GDM1 (cell line): Measurements from ENCODE around the gene RAB3D.
"Not testable (repeated sequence)": the region's sequence is repeated elsewhere in the genome, so short reads cannot be mapped to it uniquely, and the experiment has no call there.

Source experiments
- DNase-seq: peaks from one replicate; lab custom pipeline; 2025; lab: John Stamatoyannopoulos, UW

RAB3D gene

DNA sequence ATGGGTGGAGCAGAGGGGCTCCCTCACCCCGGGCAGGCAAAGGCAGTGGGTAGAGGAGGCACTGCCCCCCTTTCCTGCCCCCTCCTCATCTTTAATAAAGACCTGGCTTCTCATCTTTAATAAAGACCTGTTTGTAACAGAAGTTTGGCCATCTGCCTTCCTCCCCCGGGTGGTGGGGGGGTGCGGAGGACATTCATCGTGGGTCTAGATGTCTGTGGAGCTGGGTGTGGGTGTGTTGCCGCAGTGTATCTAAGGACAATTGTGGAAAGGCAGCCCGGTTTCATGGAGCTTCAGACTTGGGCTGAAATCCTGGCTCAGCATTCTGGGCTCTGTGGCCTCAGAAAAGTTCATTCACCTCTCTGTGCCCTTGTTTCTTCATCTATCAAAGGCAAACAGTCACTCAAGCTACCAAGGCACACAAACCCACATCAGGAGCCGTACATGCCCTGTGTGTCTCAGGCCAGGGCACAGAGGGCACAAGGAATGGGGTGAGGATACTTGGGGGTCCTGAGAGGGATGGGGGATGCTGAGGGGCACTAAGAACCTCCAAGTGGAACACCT lies 26.2 kb upstream of the RAB3D start:
- DNase-seq = no peak

DNA sequence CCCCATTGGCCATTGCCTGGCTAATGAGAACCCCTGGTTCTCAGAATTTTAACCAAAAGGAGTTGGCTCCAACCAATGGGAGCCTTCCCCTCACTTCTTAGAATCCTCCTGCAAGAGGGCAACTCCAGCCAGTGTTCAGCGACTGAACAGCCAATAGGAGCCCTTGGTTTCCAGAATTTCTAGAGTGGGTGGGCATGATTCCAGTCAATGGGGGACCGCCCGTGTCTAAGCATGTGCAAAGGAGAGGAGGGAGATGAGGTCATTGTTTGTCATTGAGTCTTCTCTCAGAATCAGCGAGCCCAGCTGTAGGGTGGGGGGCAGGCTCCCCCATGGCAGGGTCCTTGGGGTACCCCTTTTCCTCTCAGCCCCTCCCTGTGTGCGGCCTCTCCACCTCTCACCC lies 25.5 kb upstream of the RAB3D start:
- DNase-seq = no peak

DNA sequence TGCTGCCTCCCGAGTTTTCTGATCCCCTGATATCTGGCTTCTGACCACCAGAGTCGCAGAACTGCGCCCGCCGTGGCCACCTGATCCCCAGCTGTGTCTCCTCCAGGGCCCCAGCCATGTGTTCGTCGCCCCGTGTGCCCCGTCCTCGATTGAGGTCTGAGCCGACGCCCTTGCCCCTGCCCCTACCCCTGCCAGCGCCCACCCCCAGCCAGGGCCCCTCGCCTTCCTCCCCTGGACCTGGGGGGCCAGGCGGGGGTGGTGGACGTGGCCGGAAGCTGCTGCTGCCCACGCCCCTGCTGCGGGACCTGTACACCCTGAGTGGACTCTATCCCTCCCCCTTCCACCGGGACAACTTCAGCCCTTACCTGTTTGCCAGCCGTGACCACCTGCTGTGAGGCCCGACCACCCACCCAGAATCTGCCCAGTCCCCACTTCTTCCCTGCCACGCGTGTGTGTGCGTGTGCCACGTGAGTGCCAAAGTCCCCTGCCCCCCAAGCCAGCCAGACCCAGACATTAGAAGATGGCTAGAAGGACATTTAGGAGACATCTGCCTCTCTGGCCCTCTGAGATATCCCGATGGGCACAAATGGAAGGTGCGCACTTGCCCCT lies 24.9 kb upstream of the RAB3D start:
- DNase-seq = no peak

DNA sequence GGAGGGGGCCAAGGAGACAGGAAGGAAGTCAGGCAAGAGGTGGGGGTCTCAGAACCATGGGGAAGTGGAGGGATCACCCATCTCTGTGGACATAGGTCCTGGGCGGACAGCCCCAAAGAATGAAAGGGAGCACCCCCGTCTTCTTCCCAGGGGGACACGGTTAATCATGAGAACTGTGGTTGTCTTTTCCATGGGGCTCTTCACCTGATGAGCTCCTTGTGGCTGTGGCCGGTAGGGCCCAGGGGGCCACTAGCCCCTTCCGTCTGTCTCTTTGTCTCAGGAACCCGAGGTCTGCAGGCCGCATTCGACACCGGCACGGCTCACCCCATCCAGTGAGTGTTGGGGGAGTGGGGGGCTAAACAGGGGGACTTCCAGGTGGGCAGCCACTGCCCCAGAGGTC lies 24.4 kb upstream of the RAB3D start:
- no peak for DNase-seq

DNA sequence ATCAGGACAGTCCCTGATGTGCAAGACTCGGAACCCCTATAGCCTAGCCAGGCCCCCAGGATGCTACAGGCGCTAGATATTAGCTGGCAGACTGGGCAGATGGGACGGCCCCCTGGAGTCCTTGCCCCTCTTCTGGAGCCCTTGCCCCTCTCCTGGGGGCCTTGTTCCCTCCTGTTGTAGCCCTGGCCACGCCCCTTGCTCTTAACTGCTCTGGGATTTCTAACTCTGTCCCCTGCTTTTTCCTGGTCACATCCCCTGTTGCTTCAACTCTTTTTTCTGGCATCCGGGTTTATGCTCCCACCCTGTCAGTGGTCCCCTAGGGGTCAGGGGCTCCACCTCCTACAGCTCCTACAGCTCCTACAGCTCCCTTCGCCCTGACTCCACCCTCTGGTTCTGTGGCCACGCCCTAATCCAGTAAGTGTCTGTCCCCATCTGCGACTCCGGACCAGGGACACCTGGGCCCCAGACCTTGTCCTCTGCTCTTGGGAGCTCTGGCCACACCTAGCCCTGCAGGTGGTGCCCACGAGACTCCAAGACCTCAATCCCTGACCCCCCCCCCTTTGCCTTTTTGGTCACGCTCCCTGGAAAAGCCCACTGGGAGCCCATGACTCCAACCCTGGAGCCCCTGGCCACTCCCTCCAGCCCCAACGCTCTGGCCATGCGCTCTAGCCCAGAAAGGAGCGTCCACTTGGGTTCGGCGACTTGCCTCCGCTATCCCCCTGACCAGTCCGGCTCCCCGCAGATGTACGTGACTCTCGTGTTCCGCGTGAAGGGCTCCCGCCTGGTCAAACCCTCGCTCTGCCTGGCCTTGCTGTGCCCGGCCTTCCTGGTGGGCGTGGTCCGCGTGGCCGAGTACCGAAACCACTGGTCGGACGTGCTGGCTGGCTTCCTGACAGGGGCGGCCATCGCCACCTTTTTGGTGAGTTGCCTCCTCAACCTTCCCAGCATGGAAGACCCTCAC lies 22.6 kb upstream of the RAB3D start:
- no peak for DNase-seq

DNA sequence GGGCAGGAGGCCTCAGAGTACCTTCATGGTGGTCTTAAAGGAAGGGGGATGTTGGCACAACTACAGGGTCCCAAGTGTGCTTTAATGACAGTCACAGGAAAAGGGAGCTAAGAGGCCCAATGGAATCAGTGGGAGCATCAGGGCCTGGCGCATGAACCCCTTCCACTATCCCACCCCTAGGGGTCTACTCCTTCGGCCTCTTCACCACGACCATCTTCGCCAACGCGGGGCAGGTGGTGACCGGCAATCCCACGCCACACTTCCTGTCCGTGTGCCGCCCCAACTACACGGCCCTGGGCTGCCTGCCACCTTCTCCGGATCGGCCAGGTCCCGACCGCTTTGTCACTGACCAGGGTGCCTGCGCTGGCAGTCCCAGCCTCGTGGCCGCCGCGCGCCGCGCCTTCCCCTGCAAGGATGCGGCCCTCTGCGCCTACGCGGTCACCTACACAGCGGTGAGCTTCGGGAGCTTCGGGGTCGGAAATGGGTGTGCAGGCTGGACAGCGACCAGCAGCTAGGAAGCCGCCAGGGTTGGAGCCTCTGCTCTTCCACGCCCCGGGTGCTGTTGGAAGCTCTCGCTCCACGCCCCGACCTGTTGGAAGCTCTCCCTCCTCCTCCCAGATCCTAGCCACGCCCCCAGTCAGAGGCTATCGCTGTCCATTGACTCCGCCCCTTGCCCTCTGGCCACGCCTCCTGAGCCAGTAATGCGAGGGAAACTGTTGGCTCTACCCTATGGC lies 21.7 kb upstream of the RAB3D start:
- DNase-seq = no peak

DNA sequence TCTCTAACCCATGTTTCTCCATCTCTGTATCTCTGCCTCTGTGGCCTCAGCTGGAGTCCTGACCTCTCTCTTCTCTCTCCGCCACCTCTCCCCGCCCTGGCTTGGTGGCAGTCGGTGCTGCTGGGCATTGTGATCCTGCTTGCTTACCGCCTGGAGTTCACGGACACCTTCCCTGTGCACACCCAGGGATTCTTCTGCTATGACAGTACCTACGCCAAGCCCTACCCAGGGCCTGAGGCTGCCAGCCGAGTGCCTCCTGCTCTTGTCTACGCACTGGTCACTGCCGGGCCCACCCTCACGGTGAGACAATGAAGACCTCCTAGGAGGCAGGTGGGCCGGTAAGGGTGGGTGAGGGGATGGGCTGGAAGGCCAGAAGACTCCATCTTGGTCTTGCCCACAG lies 20.0 kb upstream of the RAB3D start:
- no peak for DNase-seq

DNA sequence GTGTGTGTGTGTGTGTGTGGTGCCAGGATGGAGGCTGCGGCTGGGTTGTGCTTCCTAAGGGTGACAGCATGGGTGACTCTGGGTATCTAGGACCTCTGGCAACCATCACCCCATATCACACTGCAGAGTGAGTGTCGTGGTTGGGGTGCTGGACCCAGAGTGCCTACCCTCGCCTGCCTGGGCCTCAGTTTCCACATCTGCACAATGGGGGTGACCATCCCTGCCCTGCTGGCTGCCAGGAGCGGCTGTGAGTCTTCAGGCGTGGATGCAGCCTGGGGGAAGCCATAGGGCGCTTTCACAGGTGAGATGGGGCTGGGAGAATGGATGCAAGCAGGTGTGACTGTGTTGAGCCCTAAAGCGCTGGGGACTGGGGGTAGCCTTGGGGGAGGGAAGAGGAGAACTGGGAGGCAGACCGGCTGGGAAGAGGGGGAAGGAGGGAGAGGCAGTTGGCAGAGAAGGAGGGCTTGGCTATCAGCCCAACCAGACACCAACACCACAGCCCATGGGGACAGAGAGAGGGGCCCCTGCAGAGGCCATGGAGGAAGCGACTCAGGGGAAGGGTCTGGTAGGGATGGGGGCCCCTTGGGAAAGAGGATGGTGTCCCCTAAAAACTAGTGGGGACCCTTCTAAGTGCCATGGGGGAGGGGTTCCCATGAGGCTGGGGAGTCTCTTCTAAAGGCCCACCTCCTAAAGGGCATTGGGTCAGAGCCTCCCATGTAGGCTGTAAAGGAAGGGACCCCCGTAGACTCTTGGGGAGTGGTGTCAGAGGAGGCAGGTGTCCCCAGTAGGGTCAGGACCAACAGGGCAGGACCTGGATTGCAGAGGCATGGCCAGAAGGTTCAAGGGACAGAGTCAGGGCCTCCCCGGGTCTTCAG lies 17.5 kb upstream of the RAB3D start:
- no peak for DNase-seq

DNA sequence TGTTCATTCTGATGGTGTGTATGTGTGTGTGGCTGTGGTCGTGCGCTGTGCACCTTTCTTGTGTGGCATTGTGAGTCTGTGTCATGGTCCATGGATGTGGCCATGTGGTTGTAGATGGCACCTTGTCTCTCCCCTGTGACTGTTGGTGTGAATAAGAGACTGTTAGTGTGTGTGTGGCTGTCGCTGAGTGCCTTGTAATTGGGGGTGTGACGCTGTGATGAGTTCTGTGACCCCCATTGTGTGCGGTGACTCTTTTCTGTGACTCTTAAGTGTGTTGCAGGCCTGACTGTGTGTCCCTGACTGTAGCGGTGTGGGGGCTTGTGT lies 16.6 kb upstream of the RAB3D start:
- no peak for DNase-seq

DNA sequence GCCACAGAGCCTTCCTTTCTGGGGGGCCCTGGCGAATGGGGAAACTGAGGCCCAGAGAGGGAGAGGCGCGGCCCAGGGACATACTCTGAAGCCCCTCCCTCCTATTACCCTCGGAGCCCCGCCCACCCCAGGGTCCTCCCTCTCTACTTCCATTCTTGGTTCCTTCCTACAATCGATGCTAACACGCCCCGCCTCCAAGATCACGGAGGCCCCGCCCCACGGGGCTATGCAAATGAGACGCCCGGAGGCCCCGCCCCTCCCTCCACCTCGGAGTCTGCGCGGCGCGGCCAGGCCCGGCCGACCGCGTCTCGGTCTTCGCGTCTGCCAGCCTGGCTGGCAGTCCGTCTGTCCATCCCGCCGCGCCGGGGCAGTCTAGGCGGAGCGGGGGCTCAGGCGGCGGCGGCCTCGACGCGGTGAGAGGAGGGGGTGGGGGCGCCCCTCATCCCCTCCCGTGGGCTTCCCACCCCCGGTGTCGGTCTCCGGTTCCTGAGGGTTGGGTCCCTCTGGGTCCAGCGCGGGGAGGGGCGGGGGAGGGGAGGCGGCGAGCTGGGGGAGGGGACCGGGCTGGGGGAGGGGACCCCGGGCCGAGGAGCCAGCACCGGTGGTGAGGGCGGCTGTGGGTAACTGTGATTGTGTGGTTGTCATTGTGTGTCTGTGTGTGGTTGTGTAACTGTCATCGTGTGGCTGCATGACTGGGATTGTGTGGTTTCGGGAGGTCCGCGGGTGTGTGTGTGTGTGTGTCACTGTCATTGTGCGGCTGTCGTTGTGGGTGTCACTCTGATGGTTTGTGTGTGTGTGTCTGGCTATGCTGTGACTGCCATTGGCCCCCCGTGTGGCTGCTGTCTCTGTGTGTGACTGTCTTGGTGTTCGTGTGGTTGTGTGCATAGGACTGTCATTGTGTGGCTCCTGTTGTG lies 16.0 kb upstream of the RAB3D start, which contains the start of gene PLPPR2:
Gene PLPPR2, plus strand, starts transcription at position 273 of the 914 bp plus-strand sequence. CDS start 2,242 bp downstream, outside the sequence.
- peak; percentile 72 for DNase-seq

DNA sequence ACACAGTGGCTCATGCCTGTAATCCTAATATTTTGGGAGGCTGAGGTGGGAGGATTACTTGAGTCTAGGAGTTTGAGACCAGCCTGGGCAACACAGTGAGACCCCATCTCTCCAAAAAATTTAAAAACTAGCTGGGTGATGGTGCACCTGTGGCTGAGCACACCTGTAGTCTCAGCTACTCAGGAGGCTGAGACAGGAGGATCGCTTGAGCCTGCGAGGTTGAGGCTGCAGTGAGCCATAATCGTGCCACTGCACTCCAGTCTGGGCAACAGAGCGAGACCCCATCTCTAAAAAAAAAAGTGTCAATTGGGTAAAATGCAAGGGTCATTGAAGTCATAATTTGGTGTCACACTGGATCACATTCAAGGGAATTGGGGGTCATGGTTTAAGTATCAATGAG lies 14.6 kb upstream of the RAB3D start:
- DNase-seq = not testable (repeated sequence)

DNA sequence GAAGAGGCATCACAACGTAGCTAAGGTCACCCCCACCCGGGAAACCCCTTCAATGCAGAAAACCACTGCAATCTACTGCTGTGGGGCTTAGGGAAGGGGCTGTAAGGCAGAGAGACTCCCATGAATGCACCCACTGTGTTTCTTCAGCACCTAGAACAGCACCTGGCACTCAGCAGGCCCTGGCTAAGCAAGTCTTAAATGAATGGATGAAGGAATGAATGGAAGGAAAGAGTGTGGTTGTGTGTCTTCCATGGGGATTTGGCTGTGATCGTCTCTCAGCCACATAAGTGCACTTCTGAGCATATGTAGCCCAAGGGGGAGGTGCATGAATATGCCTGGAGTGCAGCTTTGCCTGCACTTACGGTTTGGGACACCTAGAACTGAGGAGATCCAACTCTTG lies 9.7 kb upstream of the RAB3D start:
- DNase-seq = no peak

DNA sequence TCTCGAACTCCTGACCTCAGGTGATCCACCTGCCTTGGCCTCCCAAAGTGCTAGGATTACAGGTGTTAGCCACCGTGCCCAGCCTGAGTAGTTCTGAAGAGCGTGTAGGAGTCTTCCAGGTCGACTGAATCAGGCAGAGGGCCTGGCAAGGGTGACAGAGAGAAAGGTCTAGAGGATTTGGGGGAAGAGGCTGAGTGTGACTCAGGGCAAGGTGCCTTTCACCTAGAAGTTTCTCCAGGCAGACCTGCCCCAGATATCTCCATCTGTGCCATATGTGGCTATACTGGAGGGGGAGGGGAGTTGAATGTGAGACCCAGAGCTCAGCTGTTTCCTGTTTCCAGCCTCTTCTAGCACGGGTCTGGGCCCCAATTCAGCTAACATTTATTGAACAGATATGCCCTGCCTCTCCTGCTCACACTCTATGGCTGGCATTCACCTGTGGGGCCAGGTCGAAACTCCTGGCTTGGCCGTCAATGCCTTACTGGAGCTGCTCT lies 8.1 kb upstream of the RAB3D start:
- DNase-seq = no peak

DNA sequence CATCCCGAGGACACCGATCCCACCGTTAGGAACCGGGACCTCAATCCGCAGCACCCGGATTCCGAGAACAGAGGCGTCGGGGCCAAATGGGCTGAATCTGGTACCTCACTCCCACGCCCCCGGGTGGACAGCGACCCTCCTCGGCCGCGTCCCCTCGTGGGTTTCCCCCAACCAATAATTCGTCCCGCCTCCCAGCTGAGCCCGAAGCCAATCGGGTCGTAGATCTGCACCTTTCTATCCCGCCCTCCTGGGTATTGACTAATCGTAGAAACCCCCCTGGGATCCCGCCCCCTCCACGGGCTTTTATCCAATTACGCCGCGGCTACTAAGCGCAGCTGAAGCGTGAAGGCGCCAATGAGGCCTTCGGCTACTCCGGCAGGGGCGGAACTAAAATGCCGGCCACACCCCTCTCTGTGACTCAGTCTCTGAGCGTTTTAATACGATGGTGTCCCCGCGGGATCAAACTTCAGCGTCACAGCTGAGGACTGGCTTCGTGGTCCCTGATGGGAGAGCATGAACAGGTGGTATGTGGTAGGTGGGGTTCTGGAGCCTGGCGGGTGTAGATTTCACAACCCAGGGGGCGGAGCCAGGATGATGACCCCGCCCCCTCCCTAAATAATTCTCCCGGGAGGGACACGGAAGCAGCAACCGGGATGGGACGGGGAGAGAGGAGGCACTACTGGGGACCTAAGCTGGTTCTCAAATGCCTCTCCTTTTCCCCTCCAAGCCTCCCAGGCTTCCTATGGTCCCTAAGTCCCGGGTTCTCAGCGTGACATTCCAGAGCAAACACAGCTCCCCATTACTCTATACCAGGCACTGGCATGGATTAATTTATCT lies 6.9 kb upstream of the RAB3D start, which contains the start of the genes CCDC159 and TMEM205:
Gene CCDC159, plus strand, starts transcription at position 416 of the 837 bp plus-strand sequence. Its CDS starts 88 bp downstream, at position 504.
Gene TMEM205, minus strand, starts transcription at position 165 of the 837 bp plus-strand sequence. CDS start 649 bp downstream, outside the sequence.
- peak; percentile 95 for DNase-seq

DNA sequence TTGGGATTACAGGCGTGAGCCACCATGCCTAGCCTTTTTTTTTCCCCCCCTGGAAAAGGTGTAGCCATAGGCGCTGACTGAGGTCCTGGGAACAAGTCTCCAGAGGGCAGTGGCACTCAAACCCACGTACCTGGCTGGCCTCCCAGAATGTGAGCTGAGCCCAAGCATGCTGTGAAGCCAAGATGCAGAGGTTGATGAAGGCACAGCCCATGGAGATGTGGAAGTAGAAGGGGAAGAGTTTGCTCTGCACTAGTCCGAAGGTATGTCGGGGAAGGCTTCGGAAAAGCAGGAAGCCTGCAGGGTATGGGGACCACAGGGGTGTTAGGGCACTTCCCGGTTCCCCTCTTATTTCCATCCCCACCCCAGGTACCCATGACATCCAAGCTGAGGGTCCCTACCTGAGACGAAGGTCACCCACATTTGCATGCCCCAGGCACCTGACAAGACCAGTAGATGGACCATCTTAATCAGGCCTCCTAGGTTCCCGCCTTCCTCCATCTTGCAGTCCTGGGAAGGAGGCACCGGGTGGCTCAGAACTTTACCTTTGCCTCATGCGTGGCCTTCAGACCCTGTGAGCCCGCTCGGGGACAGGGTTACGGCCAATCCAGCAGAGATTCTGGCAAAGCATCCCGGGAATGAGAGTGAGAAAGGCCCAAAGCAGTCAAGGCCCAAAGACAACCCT lies 5.8 kb upstream of the RAB3D start:
- no peak for DNase-seq

DNA sequence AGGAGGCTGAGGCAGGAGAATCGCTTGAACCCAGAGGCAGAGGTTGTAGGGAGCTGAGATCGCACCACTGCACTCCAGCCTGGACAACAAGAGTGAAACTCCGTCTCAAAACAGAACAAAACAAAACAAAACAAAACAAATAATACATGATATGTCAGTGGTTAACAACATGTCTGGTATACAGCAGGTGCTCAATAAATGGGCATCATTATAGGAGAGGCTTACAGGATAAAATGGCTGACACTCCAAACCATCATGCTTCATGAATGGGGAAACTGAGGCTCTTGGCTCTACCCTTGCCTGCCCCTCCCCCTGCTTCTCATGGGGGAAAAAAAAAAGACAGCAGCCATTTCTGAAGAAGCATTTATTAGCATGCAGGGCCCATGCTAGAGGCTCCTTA lies 3.0 kb upstream of the RAB3D start:
- no peak for DNase-seq

DNA sequence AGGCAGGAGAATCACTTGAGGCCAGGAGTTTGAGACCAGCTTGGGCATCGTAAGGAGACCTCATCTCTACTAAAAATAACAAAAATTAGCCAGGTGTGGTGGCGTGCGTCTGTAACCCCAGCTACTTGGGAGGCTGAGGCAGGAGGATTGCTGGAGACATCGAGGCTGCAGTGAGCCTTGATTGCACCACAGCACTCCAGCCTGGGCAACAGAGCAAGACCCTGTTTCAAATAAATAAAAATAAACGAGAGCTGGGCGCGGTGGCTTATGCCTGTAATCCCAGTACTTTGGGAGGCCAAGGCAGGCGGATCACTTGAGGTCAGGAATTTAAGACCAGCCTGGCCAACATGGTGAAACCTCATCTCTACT lies 626 bp upstream of the RAB3D start:
- not testable (repeated sequence) for DNase-seq

DNA sequence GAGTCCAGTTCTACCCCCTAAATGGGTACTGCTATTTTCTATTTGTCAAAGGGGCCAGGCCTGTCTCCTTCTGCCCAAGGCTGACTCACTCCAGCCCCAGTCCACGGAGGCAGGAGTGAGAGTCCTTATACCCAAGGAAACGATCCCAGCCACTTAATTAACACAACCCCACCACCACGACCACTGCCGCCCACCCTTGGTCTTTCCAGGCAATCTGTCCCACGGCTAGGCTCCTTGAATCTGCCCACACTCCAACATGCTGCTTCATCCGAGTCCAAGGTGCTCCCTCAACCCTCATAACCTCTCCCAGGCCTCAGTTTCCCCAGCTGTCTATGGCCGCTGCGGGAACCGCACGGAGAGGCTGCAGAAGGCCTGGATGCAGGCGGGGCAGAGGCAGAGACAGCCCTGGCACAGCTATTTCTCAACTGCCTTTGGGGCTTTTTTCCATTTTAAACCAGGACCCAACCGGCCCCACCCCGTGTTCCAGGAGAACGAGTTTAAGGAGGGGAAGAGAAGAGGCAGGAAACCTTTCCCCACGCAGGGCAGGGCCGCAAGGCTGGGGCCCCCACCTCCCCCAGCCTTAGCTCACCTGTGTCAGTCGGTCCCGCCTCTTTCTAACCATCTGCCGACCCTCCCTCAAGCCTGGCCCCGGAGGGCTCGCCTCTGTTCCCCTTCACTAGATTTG lies 746 bp downstream of the RAB3D start:
- DNase-seq = no peak
